GM12878 (cell line): ENCODE measurements around the gene DBN1. TPM values are rescaled to one million over a fixed set of nuclear protein-coding genes. Genes with fewer than 3 reads are reported as not detected.

Experiments used
- ATAC-seq: fragments of 200-7000 bp; cut with Tn5 transposase; 3 replicates; pipeline ENCODE4 v1.9.1; 2020; ENCODE audit warnings: mild to moderate bottlenecking, moderate library complexity
- BruUV-seq: library from RNA; stranded (reverse); fragments of 400-500 nt; replicated peaks from 2 replicates; lab custom pipeline; 2021; lab: Mats Ljungman, UMichigan
- CTCF ChIA-PET: fragments of 300-600 bp; sonication (Branson Sonifier 250); formaldehyde crosslinking; extraction: SDS; loops from one replicate; lab custom pipeline; 2021; ENCODE audit warnings: inconsistent platforms; lab: Yijun Ruan, JAX
- POLR2A ChIA-PET: fragments of 350-600 bp; formaldehyde crosslinking; extraction: SDS; loops from one replicate; lab custom pipeline; 2021; ENCODE audit warnings: inconsistent platforms; lab: Charles Lee
- RAD21 ChIA-PET: fragments of 300-600 bp; sonication (Branson Sonifier 250); formaldehyde crosslinking; loops from one replicate; lab custom pipeline; 2023; ENCODE audit warnings: antibody characterized with exemption; ENCODE audit not compliant: unreplicated experiment; lab: Charles Lee
- SMC1A ChIA-PET: fragments of 300-600 bp; sonication (Branson Sonifier 250); formaldehyde crosslinking; loops from one replicate; lab custom pipeline; 2023; ENCODE audit not compliant: unreplicated experiment, uncharacterized antibody; lab: Charles Lee
- DNase-seq: peaks from one replicate; pipeline ENCODE4 v3.0.0-alpha.2; 2011; ENCODE audit warnings: low read depth, low spot score
- FAIRE-seq: peaks from 3 replicates; lab custom pipeline; 2011; peaks lifted over from hg19 to GRCh38; lab: Jason Lieb, UNC
- H2AFZ ChIP-seq: 2 replicates; pipeline ENCODE4 v1.6.0; 2011; ENCODE audit warnings: low read depth, low read length, control low read depth; ENCODE audit not compliant: control insufficient read depth
- H3K27ac ChIP-seq: 2 replicates; pipeline ENCODE4 v1.5.1; 2011; ENCODE audit warnings: control low read depth; ENCODE audit not compliant: control insufficient read depth, insufficient read depth
- H3K27me3 ChIP-seq, 2 experiments: replicated peaks in 1 of 2; 2 replicates each; pipeline versions ENCODE4 v1.6.0 to v1.6.1; 2011; ENCODE audit warnings: low read length in 1 of 2; ENCODE audit not compliant: control insufficient read depth in 2 of 2, insufficient read depth in 2 of 2
- H3K36me3 ChIP-seq, 2 experiments: 2 replicates each; pipeline ENCODE4 v1.5.1; 2011; ENCODE audit warnings: low read length in 1 of 2; ENCODE audit not compliant: control insufficient read depth in 2 of 2, insufficient read depth in 2 of 2
- H3K4me1 ChIP-seq: 2 replicates; pipeline ENCODE4 v1.6.1; 2011; ENCODE audit warnings: mild to moderate bottlenecking, low read length, moderate library complexity, mixed read lengths; ENCODE audit not compliant: control insufficient read depth, insufficient read depth
- H3K4me2 ChIP-seq: 2 replicates; pipeline ENCODE4 v1.6.0; 2011; ENCODE audit warnings: control low read depth; ENCODE audit not compliant: control insufficient read depth, insufficient read depth
- H3K4me3 ChIP-seq: fragments of 200-600 bp; sonication (generic); 2 replicates; pipeline ENCODE4 v1.5.1; 2016
- H3K79me2 ChIP-seq: 2 replicates; pipeline ENCODE4 v1.6.0; 2011; ENCODE audit warnings: low read length; ENCODE audit not compliant: control insufficient read depth, insufficient read depth
- H3K9ac ChIP-seq: 2 replicates; pipeline ENCODE4 v1.8.0; 2011; ENCODE audit warnings: low read length, control low read depth, mixed read lengths; ENCODE audit not compliant: control insufficient read depth, insufficient read depth
- H3K9me3 ChIP-seq: replicated peaks from 3 replicates; pipeline ENCODE4 v1.5.1; 2011; ENCODE audit warnings: mild to moderate bottlenecking, low read length; ENCODE audit not compliant: control insufficient read depth, insufficient read depth
- H4K20me1 ChIP-seq: 2 replicates; pipeline ENCODE4 v1.6.0; 2011; ENCODE audit not compliant: control insufficient read depth, insufficient read depth
- BACH1 ChIP-seq: fragments of 450-650 bp; IDR thresholded peaks from 2 replicates; pipeline ENCODE4 v1.6.1; 2017; ENCODE audit warnings: mild to moderate bottlenecking, borderline replicate concordance
- BRCA1 ChIP-seq: IDR thresholded peaks from 2 replicates; pipeline ENCODE4 v1.6.1; 2011; ENCODE audit warnings: low read depth, low read length, improper control_type of control experiment
- CREM ChIP-seq: IDR thresholded peaks from 2 replicates; pipeline ENCODE4 v1.6.1; 2014; ENCODE audit warnings: antibody characterized with exemption, low read depth
- FOS ChIP-seq: IDR thresholded peaks from 3 replicates; pipeline ENCODE4 v1.6.1; 2011; ENCODE audit warnings: borderline replicate concordance; ENCODE audit not compliant: insufficient read length; ENCODE audit errors: extremely low read depth
- IRF4 ChIP-seq: IDR thresholded peaks from 2 replicates; pipeline ENCODE4 v1.6.1; 2011; ENCODE audit warnings: low read depth, low read length
- LARP7 ChIP-seq: fragments of 450-650 bp; IDR thresholded peaks from 2 replicates; pipeline ENCODE4 v1.6.1; 2017; ENCODE audit warnings: mild to moderate bottlenecking
- PAX5 ChIP-seq: IDR thresholded peaks from 2 replicates; pipeline ENCODE4 v1.6.1; 2011; ENCODE audit warnings: low read depth, low read length, borderline replicate concordance
- RELA ChIP-seq: fragments of 450-650 bp; IDR thresholded peaks from 2 replicates; pipeline ENCODE4 v1.8.0; 2014; ENCODE audit warnings: borderline replicate concordance; ENCODE audit not compliant: partially characterized antibody
- RUNX3 ChIP-seq: IDR thresholded peaks from 2 replicates; pipeline ENCODE4 v1.6.1; 2012; ENCODE audit warnings: low read length, inconsistent platforms
- SRF ChIP-seq, 2 experiments: IDR thresholded peaks; 2 replicates each; pipeline ENCODE4 v1.6.1; 2011; ENCODE audit warnings: low read depth in 2 of 2, low read length in 2 of 2, mild to moderate bottlenecking in 1 of 2, moderate library complexity in 1 of 2
- ZNF384 ChIP-seq: IDR thresholded peaks from 2 replicates; pipeline ENCODE4 v1.6.1; 2012; ENCODE audit warnings: low read depth, mild to moderate bottlenecking, low read length, improper control_type of control experiment, borderline replicate concordance
- WGBS: methylation state at CpG from one replicate; pipeline ENCODE4 v1.1.6; 2016; ENCODE audit warnings: low lambda C conversion rate; ENCODE audit not compliant: insufficient replicate concordance, insufficient coverage; ENCODE audit errors: missing lambda C conversion rate; 5-methylcytosine and 5-hydroxymethylcytosine counted together
- in situ Hi-C: fragments of 300-500 bp; cut with MboI; formaldehyde crosslinking; loops from 9 replicates; pipeline ENCODE4 v1.14.3; 2018; ENCODE audit warnings: mixed read lengths
- intact Hi-C: fragments of 100-400 bp; cut with micrococcal nuclease; formaldehyde crosslinking; loops from one replicate; pipeline ENCODE4 v1.14.2; 2022; ENCODE audit not compliant: unreplicated experiment
- polyA plus RNA-seq, 11 experiments: library from polyadenylated mRNA; depleted of rRNA in 4 of 11; unstranded in 6 of 11; stranded (reverse) in 5 of 11; fragments of >200 nt; fragmentation: Nextera tagmentation in 4 of 11; fragmentation: Illumina TruSeq in 1 of 11; extraction: Ambion mirVana in 4 of 11; extraction: Trizol in 1 of 11; gene quantifications; 1 replicate in 1 of 11; 2 replicates in 10 of 11; pipeline versions ENCODE4 v1.2.1 to v1.2.3, GENCODE V29; 2011 to 2016; ENCODE audit warnings: inconsistent platforms in 2 of 11, missing spikeins in 2 of 11, low read depth in 1 of 11
- total RNA-seq, 4 experiments: library from RNA; depleted of rRNA in 3 of 4; stranded (reverse); fragments of >200 nt in 3 of 4; fragmentation: Illumina TruSeq in 1 of 4; extraction: Trizol in 1 of 4; gene quantifications; 2 replicates each; pipeline versions ENCODE4 v1.2.1 to v1.2.3, GENCODE V29; 2013 to 2021
- TF ChIP-seq, protein P1 (sequence below): fragments of 450-650 bp; IDR thresholded peaks from 2 replicates; pipeline ENCODE4 v1.6.1; 2018; ENCODE audit warnings: mild to moderate bottlenecking, low read depth, moderate library complexity; ENCODE audit not compliant: partially characterized antibody
- TF ChIP-seq, protein P2 (sequence below): fragments of 450-650 bp; IDR thresholded peaks from 2 replicates; pipeline ENCODE4 v1.6.1; 2018; ENCODE audit warnings: borderline replicate concordance, mild to moderate bottlenecking; ENCODE audit not compliant: partially characterized antibody
- TF ChIP-seq, protein P3 (sequence below): fragments of 450-650 bp; IDR thresholded peaks from 2 replicates; pipeline ENCODE4 v1.6.1; 2017; ENCODE audit warnings: borderline replicate concordance
- TF ChIP-seq, protein P4 (sequence below): fragments of 450-650 bp; IDR thresholded peaks from 2 replicates; pipeline ENCODE4 v1.6.1; 2016; ENCODE audit warnings: mild to moderate bottlenecking
- TF ChIP-seq, protein P5 (sequence below): IDR thresholded peaks from 2 replicates; pipeline ENCODE4 v1.6.1; 2011; ENCODE audit warnings: low read depth, mild to moderate bottlenecking, low read length, moderate library complexity, borderline replicate concordance; ENCODE audit errors: extremely low read depth

DBN1 gene
- total and polyA plus RNA-seq, 10 of the 15 experiments (the other 5 are each of a cell fraction or from before 2014, with no cell fraction given) = 0.18 to 81.0 (median 27.9) TPM

DNA sequence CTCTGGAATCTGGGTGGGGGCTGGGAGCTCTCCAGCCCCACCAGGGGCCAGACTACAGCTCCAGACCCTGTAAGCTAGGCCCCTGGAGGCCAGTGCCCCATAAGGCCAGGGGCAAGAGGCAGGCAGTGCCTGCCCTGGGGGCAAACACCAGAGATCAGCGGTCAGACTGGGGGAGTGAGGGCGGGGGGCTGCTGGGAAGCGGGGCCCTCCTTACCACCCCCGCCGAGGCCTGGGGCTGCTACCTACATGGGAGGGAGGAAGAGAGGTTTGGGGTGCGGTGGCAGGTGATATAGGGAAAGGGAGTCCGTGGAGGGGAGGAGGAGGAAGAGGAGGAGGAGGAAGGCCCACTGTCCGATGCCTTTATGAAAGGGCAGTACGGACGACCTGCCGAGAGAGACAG, 14.1 kb downstream of the DBN1 start:
- BruUV-seq = no TSS peak
- FAIRE-seq = no peak
- no peak for TF ChIP-seq CREM
- TF ChIP-seq BRCA1 = no peak
- TF ChIP-seq PAX5 = no peak
- no peak for TF ChIP-seq SRF (IDR thresholded peaks at IDR 0.05; ENCODE audit: low read depth in 2 of 2, low read length in 2 of 2)
- TF ChIP-seq, protein P1, sequence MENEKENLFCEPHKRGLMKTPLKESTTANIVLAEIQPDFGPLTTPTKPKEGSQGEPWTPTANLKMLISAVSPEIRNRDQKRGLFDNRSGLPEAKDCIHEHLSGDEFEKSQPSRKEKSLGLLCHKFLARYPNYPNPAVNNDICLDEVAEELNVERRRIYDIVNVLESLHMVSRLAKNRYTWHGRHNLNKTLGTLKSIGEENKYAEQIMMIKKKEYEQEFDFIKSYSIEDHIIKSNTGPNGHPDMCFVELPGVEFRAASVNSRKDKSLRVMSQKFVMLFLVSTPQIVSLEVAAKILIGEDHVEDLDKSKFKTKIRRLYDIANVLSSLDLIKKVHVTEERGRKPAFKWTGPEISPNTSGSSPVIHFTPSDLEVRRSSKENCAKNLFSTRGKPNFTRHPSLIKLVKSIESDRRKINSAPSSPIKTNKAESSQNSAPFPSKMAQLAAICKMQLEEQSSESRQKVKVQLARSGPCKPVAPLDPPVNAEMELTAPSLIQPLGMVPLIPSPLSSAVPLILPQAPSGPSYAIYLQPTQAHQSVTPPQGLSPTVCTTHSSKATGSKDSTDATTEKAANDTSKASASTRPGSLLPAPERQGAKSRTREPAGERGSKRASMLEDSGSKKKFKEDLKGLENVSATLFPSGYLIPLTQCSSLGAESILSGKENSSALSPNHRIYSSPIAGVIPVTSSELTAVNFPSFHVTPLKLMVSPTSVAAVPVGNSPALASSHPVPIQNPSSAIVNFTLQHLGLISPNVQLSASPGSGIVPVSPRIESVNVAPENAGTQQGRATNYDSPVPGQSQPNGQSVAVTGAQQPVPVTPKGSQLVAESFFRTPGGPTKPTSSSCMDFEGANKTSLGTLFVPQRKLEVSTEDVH = no peak
- TF ChIP-seq, protein P2, sequence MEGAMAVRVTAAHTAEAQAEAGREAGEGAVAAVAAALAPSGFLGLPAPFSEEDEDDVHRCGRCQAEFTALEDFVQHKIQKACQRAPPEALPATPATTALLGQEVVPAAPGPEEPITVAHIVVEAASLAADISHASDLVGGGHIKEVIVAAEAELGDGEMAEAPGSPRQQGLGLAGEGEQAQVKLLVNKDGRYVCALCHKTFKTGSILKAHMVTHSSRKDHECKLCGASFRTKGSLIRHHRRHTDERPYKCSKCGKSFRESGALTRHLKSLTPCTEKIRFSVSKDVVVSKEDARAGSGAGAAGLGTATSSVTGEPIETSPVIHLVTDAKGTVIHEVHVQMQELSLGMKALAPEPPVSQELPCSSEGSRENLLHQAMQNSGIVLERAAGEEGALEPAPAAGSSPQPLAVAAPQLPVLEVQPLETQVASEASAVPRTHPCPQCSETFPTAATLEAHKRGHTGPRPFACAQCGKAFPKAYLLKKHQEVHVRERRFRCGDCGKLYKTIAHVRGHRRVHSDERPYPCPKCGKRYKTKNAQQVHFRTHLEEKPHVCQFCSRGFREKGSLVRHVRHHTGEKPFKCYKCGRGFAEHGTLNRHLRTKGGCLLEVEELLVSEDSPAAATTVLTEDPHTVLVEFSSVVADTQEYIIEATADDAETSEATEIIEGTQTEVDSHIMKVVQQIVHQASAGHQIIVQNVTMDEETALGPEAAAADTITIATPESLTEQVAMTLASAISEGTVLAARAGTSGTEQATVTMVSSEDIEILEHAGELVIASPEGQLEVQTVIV = no peak
- TF ChIP-seq BACH1 = no peak
- TF ChIP-seq, protein P3, sequence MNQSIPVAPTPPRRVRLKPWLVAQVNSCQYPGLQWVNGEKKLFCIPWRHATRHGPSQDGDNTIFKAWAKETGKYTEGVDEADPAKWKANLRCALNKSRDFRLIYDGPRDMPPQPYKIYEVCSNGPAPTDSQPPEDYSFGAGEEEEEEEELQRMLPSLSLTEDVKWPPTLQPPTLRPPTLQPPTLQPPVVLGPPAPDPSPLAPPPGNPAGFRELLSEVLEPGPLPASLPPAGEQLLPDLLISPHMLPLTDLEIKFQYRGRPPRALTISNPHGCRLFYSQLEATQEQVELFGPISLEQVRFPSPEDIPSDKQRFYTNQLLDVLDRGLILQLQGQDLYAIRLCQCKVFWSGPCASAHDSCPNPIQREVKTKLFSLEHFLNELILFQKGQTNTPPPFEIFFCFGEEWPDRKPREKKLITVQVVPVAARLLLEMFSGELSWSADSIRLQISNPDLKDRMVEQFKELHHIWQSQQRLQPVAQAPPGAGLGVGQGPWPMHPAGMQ = no peak
- TF ChIP-seq IRF4 = no peak
- TF ChIP-seq RUNX3 = no peak
- TF ChIP-seq RELA = no peak
- TF ChIP-seq, protein P4, sequence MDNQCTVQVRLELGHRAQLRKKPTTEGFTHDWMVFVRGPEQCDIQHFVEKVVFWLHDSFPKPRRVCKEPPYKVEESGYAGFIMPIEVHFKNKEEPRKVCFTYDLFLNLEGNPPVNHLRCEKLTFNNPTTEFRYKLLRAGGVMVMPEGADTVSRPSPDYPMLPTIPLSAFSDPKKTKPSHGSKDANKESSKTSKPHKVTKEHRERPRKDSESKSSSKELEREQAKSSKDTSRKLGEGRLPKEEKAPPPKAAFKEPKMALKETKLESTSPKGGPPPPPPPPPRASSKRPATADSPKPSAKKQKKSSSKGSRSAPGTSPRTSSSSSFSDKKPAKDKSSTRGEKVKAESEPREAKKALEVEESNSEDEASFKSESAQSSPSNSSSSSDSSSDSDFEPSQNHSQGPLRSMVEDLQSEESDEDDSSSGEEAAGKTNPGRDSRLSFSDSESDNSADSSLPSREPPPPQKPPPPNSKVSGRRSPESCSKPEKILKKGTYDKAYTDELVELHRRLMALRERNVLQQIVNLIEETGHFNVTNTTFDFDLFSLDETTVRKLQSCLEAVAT = no peak
- TF ChIP-seq ZNF384 = no peak
- TF ChIP-seq LARP7 = no peak
- no peak for TF ChIP-seq FOS
- TF ChIP-seq, protein P5, sequence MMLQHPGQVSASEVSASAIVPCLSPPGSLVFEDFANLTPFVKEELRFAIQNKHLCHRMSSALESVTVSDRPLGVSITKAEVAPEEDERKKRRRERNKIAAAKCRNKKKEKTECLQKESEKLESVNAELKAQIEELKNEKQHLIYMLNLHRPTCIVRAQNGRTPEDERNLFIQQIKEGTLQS = no peak

More for the DNA sequence above, 14.1 kb downstream of the DBN1 start:
- RAD21 ChIA-PET = no interaction called here
- Histone ChIP-seq H3K4me1 (no peaks in the 10 kb centered on the region; the same call in 1 of the 2 replicates), H3K79me2 (no peaks in the 10 kb centered on the region), H3K27ac (no peak overlapping the region), H3K4me3 (no peak overlapping the region), H3K27me3 (no peaks in the 10 kb centered on the region), H4K20me1 (no peaks in the 10 kb centered on the region), H2AFZ (no peak overlapping the region), H3K9me3 (no peaks in the 10 kb centered on the region), H3K36me3 (no peaks in the 10 kb centered on the region), H3K4me2 (no peak overlapping the region), H3K9ac (no peak overlapping the region)
- WGBS = 57% methylated on average over 3 of the region's 11 CpGs
- CTCF ChIA-PET = interaction anchor here (1.3 kb wide), 2 partner anchors 13 to 70 kb away, joined by 3 read pairs; no protein-coding TSS in a partner anchor
- DNase-seq (no peak), ATAC-seq (no peak)
- intact Hi-C loops = no loop called here
- SMC1A ChIA-PET = no interaction called here
- in situ Hi-C loops = no loop called here
- POLR2A ChIA-PET = interaction anchor here (1.1 kb wide), 1 partner anchor 72 kb away, joined by 3 read pairs; no protein-coding TSS in a partner anchor
